Osteoblast (primary cell): Measurements from ENCODE around the gene PRSS50. TPM values are rescaled to one million over a fixed set of nuclear protein-coding genes. Genes with fewer than 3 reads are reported as not detected.

Experiments used
- DNase-seq: peaks from one replicate; pipeline ENCODE4 v3.0.0; 2011; ENCODE audit warnings: low spot score, mixed read lengths; ENCODE audit not compliant: insufficient read length; ENCODE audit errors: missing footprints
- H2AFZ ChIP-seq: 2 replicates; pipeline ENCODE4 v1.6.0; 2011; ENCODE audit warnings: mild to moderate bottlenecking, low read length
- H3K27ac ChIP-seq: 2 replicates; pipeline ENCODE4 v1.5.1; 2011; ENCODE audit warnings: mild to moderate bottlenecking, low read depth, low read length, moderate library complexity
- H3K27me3 ChIP-seq: 2 replicates; pipeline ENCODE4 v1.6.0; 2012; ENCODE audit warnings: mild to moderate bottlenecking, control low read depth, inconsistent platforms, low read length, moderate library complexity; ENCODE audit not compliant: insufficient read depth
- H3K36me3 ChIP-seq: 2 replicates; pipeline ENCODE4 v1.5.1; 2011; ENCODE audit warnings: mild to moderate bottlenecking, low read length, control low read depth, moderate library complexity; ENCODE audit not compliant: insufficient read depth
- H3K4me1 ChIP-seq: 2 replicates; pipeline ENCODE4 v1.5.1; 2011; ENCODE audit warnings: mild to moderate bottlenecking, low read length, control low read depth, moderate library complexity; ENCODE audit not compliant: insufficient read depth
- H3K4me2 ChIP-seq: 2 replicates; pipeline ENCODE4 v1.6.0; 2011; ENCODE audit warnings: mild to moderate bottlenecking, low read length; ENCODE audit not compliant: insufficient read depth
- H3K4me3 ChIP-seq: fragments of 200-600 bp; sonication (generic); 3 replicates; pipeline ENCODE4 v1.5.1; 2012; ENCODE audit warnings: mild to moderate bottlenecking, low read length, inconsistent platforms; ENCODE audit not compliant: insufficient read depth
- H3K79me2 ChIP-seq: 2 replicates; pipeline ENCODE4 v1.6.0; 2012; ENCODE audit warnings: mild to moderate bottlenecking, low read length, control low read depth, inconsistent platforms; ENCODE audit not compliant: insufficient read depth
- H3K9me3 ChIP-seq: 2 replicates; pipeline ENCODE4 v1.5.1; 2011; ENCODE audit warnings: low read depth, low read length, control low read depth
- H4K20me1 ChIP-seq: 2 replicates; pipeline ENCODE4 v1.6.0; 2012; ENCODE audit warnings: mild to moderate bottlenecking, low read length, control low read depth; ENCODE audit not compliant: insufficient read depth
- total RNA-seq: library from RNA; depleted of rRNA; stranded (reverse); fragments of >200 nt; gene quantifications from 2 replicates; pipeline ENCODE4 v1.2.3, GENCODE V29; 2012
- TF ChIP-seq, protein P1 (sequence below): IDR thresholded peaks from 2 replicates; pipeline ENCODE4 v1.5.1; 2011; ENCODE audit warnings: mild to moderate bottlenecking, low read depth, low read length, moderate library complexity; ENCODE audit errors: extremely low read depth

PRSS50 gene
- total RNA-seq, 1 donor, result not detected

DNA sequence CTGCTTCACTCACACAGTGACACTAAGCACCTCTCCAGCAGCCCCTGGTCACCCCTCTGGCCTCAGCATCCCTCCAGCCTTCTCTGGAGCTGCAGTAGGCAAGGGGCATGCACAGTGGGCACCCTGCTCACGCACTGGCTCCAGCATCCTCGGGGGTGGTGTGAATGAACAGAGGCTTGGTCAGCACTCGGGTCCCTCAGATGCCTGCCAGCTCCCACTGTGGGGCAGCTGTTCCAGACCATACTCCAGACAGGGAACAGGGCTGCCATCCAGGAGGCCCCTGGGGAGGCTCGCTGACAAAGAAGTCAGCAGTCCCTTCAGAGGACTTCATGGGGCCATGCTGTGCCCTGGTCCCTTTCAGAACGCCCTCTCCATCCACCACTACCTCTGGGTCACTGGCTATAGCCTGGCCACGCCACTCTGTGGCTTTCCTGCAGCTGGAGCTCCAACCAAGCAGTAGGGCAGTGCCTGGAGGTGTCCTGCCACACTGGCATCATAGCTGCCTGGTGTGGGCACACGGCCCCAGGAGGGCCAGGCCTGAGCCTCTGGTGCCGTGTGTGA lies 50.5 kb downstream of the PRSS50 start:
- Histone ChIP-seq H3K4me3 (no peak overlapping the region), H4K20me1 (no peaks in the 10 kb centered on the region), H2AFZ (no peak overlapping the region), H3K27ac (no peak overlapping the region), H3K79me2 (no peaks in the 10 kb centered on the region), H3K36me3 (no peaks in the 10 kb centered on the region), H3K4me1 (peaks cover 7% of the 10 kb centered on the region), H3K27me3 (peaks cover 6% of the 10 kb centered on the region), H3K9me3 (no peaks in the 10 kb centered on the region), H3K4me2 (no peak overlapping the region)
- TF ChIP-seq, protein P1, sequence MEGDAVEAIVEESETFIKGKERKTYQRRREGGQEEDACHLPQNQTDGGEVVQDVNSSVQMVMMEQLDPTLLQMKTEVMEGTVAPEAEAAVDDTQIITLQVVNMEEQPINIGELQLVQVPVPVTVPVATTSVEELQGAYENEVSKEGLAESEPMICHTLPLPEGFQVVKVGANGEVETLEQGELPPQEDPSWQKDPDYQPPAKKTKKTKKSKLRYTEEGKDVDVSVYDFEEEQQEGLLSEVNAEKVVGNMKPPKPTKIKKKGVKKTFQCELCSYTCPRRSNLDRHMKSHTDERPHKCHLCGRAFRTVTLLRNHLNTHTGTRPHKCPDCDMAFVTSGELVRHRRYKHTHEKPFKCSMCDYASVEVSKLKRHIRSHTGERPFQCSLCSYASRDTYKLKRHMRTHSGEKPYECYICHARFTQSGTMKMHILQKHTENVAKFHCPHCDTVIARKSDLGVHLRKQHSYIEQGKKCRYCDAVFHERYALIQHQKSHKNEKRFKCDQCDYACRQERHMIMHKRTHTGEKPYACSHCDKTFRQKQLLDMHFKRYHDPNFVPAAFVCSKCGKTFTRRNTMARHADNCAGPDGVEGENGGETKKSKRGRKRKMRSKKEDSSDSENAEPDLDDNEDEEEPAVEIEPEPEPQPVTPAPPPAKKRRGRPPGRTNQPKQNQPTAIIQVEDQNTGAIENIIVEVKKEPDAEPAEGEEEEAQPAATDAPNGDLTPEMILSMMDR, result no peak
- DNase-seq, result peak; percentile 53

DNA sequence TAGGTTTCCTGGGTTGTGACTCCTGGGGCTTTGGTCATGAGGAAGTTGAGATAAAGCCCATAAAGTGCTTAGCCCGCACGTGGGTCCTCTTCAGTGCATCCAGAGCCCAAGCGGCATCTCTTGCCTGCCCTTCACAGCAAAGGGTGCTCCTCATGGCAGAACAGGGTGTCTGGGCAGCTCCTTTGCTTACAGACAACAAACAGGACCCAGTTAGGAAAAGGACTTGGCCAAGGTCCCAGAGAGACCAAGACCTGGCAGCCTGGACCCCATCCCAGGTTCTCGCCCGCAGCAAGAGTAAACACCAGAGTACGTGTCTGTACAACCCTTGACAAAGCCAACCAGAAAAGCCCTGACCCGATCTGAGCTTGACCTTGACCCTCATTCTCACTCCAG lies 51.2 kb downstream of the PRSS50 start:
- Histone ChIP-seq H3K79me2 (no peaks in the 10 kb centered on the region), H2AFZ (no peak overlapping the region), H4K20me1 (no peaks in the 10 kb centered on the region), H3K4me2 (no peak overlapping the region), H3K9me3 (no peaks in the 10 kb centered on the region), H3K4me1 (peaks cover 7% of the 10 kb centered on the region), H3K4me3 (no peak overlapping the region), H3K36me3 (no peaks in the 10 kb centered on the region), H3K27ac (no peak overlapping the region), H3K27me3 (peaks cover 6% of the 10 kb centered on the region)
- TF ChIP-seq, protein P1, result no peak
- DNase-seq, result peak; percentile 51

DNA sequence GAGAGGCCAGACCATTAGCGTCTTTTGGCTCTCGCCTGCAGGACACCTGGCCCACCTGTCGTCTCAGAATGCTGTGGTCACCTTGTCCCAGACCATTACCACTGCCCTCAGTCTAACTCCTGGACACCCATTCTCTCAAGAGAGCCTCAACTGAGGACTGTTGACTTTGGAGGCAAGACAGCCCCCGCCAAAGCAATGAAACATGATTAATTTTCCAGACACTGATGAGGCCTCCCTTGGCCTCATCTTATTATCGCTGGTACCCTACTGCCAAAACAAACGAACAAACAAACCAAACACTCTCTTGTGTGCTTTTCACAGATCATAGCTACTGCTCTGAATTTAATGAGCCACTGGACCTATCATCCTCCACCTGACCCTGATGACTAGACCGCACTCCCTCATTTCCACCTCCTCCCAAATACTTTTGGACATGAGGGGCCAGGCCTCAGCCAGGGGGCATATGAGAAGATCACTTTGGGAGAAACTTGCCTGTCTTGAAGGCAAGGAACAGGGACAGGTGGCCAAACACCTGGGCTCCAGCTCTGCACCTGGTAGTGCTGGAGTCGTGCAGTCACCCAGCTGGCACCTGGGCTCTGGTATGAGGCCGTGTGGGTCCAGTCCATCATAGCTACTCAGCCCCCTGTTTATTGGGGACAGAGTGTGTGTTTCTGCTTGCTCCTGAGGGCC lies 51.8 kb downstream of the PRSS50 start:
- H3K4me3 ChIP-seq, result no peak overlapping the region
- H3K4me1 ChIP-seq, result peaks cover 7% of the 10 kb centered on the region
- H3K9me3 ChIP-seq, result no peaks in the 10 kb centered on the region
- TF ChIP-seq, protein P1, result no peak
- no peak overlapping the region for H3K27ac ChIP-seq
- H3K79me2 ChIP-seq, result no peaks in the 10 kb centered on the region
- peak; percentile 81 for DNase-seq
- H3K27me3 ChIP-seq, result peaks cover 6% of the 10 kb centered on the region
- H2AFZ ChIP-seq, result no peak overlapping the region
- no peaks in the 10 kb centered on the region for H4K20me1 ChIP-seq
- no peak overlapping the region for H3K4me2 ChIP-seq
- H3K36me3 ChIP-seq, result no peaks in the 10 kb centered on the region

DNA sequence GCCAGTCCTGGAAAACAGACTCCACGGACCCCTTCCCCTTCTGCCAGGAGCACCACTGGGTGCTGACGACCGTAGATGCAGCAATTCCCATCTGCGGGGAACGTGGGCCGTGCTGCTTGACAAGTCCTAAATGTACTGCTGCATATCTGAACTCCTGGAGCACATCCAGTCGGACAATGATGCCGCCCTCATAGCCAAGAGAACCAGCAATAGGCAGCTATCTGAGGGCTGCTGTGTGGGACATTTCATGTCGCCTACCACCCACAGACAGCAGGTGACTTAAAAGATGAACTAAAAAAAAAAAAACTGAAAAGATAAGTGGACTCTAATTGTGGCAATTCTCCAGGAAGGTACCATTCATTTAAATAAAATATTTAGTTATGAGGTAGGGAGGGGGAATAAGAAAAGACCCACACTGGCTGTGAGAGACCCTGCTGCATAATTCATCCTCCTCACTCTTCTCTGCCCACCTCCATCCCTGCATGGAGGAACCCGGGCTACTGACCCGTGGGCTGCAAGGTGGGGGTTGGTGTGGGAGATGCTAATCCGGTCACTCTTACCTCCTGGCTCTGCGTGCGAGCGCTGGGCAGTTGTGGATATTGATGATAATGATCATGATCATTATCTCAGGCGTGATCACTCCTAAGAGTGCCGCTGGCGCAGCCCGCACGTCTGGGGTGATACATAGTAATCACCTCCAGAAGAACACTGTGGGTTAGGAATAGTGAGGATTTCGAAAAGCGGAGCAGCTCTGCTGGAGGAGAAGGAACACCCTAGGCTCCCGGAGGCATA lies 52.5 kb downstream of the PRSS50 start:
- no peaks in the 10 kb centered on the region for H3K79me2 ChIP-seq
- no peak overlapping the region for H2AFZ ChIP-seq
- no peak overlapping the region for H3K4me3 ChIP-seq
- H3K9me3 ChIP-seq, result no peaks in the 10 kb centered on the region
- no peak overlapping the region for H3K4me2 ChIP-seq
- H4K20me1 ChIP-seq, result no peaks in the 10 kb centered on the region
- H3K4me1 ChIP-seq, result peaks cover 7% of the 10 kb centered on the region
- peak; percentile 43 for DNase-seq
- H3K36me3 ChIP-seq, result no peaks in the 10 kb centered on the region
- H3K27me3 ChIP-seq, result peaks cover 6% of the 10 kb centered on the region
- H3K27ac ChIP-seq, result no peak overlapping the region
- TF ChIP-seq, protein P1, result no peak
